Cardiac muscle cell (in vitro differentiated cells and primary cell): ENCODE data around the gene MAPKAPK2. TPM values are rescaled to one million over a fixed set of nuclear protein-coding genes. Genes with fewer than 3 reads are reported as not detected.

Experiments used
- DNase-seq, 2 donors: peaks; one replicate each; pipeline versions ENCODE4 v3.0.0 to v3.0.0-alpha.2; 2010 to 2017; ENCODE audit warnings: low read depth in 1 of 2, low spot score in 1 of 2
- H3K27ac ChIP-seq: fragments of 200-600 bp; sonication (generic); 2 replicates; pipeline ENCODE4 v1.5.1; 2016
- H3K27me3 ChIP-seq: fragments of 200-600 bp; sonication (generic); 2 replicates; pipeline ENCODE4 v1.6.0; 2016; ENCODE audit warnings: control low read depth
- H3K36me3 ChIP-seq: fragments of 200-600 bp; sonication (generic); 2 replicates; pipeline ENCODE4 v1.5.1; 2016; ENCODE audit warnings: control low read depth
- H3K4me1 ChIP-seq: fragments of 200-600 bp; sonication (generic); 2 replicates; pipeline ENCODE4 v1.8.1; 2017; ENCODE audit warnings: low read depth, mild to moderate bottlenecking, mixed run types
- H3K4me3 ChIP-seq: fragments of 200-600 bp; sonication (generic); 2 replicates; pipeline ENCODE4 v1.5.1; 2016; ENCODE audit warnings: mild to moderate bottlenecking
- H3K9me3 ChIP-seq: fragments of 200-600 bp; sonication (generic); 2 replicates; pipeline ENCODE4 v1.5.1; 2017; ENCODE audit warnings: low read depth, mild to moderate bottlenecking, control low read depth
- CTCF ChIP-seq: IDR thresholded peaks from 2 replicates; pipeline ENCODE4 v1.5.1; 2012; ENCODE audit warnings: low read depth, mild to moderate bottlenecking, low read length
- polyA plus RNA-seq: library from polyadenylated mRNA; unstranded; fragments of >200 nt; fragmentation: Nextera tagmentation; extraction: Ambion mirVana; gene quantifications from 2 replicates; pipeline ENCODE4 v1.2.1, GENCODE V29; 2016
- total RNA-seq: library from RNA; depleted of rRNA; stranded (reverse); fragments of >200 nt; gene quantifications from 2 replicates; pipeline ENCODE4 v1.2.3, GENCODE V29; 2016

Gene MAPKAPK2
- total and polyA plus RNA-seq, 2 experiments from 2014 or later: 31.4 to 117 TPM

- TF ChIP-seq CTCF: no peak
- H3K9me3 ChIP-seq: no peaks in the 10 kb centered on the region
Observed at GRCh38 chr1:206643118-206643698, 41.5 kb upstream of the MAPKAPK2 start.

GRCh38 chr1:206646504-206646903 lies 38.2 kb upstream of the MAPKAPK2 start:
- TF ChIP-seq CTCF: no peak
- no peaks in the 10 kb centered on the region for H3K27me3 ChIP-seq
- no peak for DNase-seq

More at GRCh38 chr1:206643118-206643698, 41.5 kb upstream of the MAPKAPK2 start:
- no peaks in the 10 kb centered on the region for H3K27me3 ChIP-seq
- H3K36me3 ChIP-seq: peaks cover 10% of the 10 kb centered on the region
- H3K27ac ChIP-seq: no peak overlapping the region
- no peak for DNase-seq
- no peak overlapping the region for H3K4me3 ChIP-seq
- no peaks in the 10 kb centered on the region for H3K4me1 ChIP-seq

GRCh38 chr1:206647224-206647623 lies 37.5 kb upstream of the MAPKAPK2 start:
- Histone ChIP-seq H3K4me3 (no peak overlapping the region), H3K4me1 (no peaks in the 10 kb centered on the region), H3K36me3 (peaks cover 14% of the 10 kb centered on the region), H3K27me3 (no peaks in the 10 kb centered on the region), H3K27ac (no peak overlapping the region), H3K9me3 (no peaks in the 10 kb centered on the region)
- no peak for TF ChIP-seq CTCF
- DNase-seq: no peak

More at GRCh38 chr1:206646504-206646903, 38.2 kb upstream of the MAPKAPK2 start:
- Histone ChIP-seq H3K4me1 (no peaks in the 10 kb centered on the region), H3K36me3 (peaks cover 14% of the 10 kb centered on the region), H3K4me3 (no peak overlapping the region), H3K9me3 (no peaks in the 10 kb centered on the region), H3K27ac (no peak overlapping the region)

- Histone ChIP-seq H3K27me3 (no peaks in the 10 kb centered on the region), H3K36me3 (peaks cover 14% of the 10 kb centered on the region), H3K9me3 (no peaks in the 10 kb centered on the region), H3K4me1 (no peaks in the 10 kb centered on the region), H3K27ac (no peak overlapping the region), H3K4me3 (no peak overlapping the region)
- no peak for TF ChIP-seq CTCF
- DNase-seq: no peak
Observed at GRCh38 chr1:206649261-206649921, 35.3 kb upstream of the MAPKAPK2 start.

GRCh38 chr1:206651014-206651413 lies 33.7 kb upstream of the MAPKAPK2 start:
- no peak for TF ChIP-seq CTCF
- DNase-seq: no peak
- Histone ChIP-seq H3K27ac (no peak overlapping the region), H3K36me3 (peaks cover 14% of the 10 kb centered on the region), H3K4me1 (no peaks in the 10 kb centered on the region), H3K9me3 (no peaks in the 10 kb centered on the region), H3K4me3 (no peak overlapping the region), H3K27me3 (no peaks in the 10 kb centered on the region)
